HepG2 (cell line): ENCODE data around the gene SCAMP3. TPM values are rescaled to one million over a fixed set of nuclear protein-coding genes. Genes with fewer than 3 reads are reported as not detected.

Source experiments
- CBFB ChIP-seq: sonication (generic); formaldehyde crosslinking; IDR thresholded peaks from 2 replicates; pipeline ENCODE4 v1.4.0; 2020; ENCODE audit warnings: missing genetic modification reagents
- CEBPG ChIP-seq: IDR thresholded peaks from 2 replicates; pipeline ENCODE4 v1.6.1; 2016
- CHD4 ChIP-seq: fragments of 200-600 bp; sonication (generic); IDR thresholded peaks from 2 replicates; pipeline ENCODE4 v1.7.0; 2017; ENCODE audit warnings: mild to moderate bottlenecking, low read length, borderline replicate concordance
- ETS1 ChIP-seq: sonication (generic); formaldehyde crosslinking; IDR thresholded peaks from 2 replicates; pipeline ENCODE4 v1.4.0; 2020; ENCODE audit warnings: missing genetic modification reagents
- HDAC2 ChIP-seq: sonication (generic); formaldehyde crosslinking; IDR thresholded peaks from 2 replicates; pipeline ENCODE4 v1.4.0; 2020; ENCODE audit warnings: missing genetic modification reagents
- HHEX ChIP-seq: IDR thresholded peaks from 2 replicates; pipeline ENCODE4 v1.6.1; 2016; ENCODE audit warnings: control low read depth
- HOMEZ ChIP-seq: IDR thresholded peaks from 2 replicates; pipeline ENCODE4 v1.6.1; 2016; ENCODE audit warnings: low read depth
- MAZ ChIP-seq, 2 experiments: sonication (generic) in 1 of 2; formaldehyde crosslinking in 1 of 2; IDR thresholded peaks; 2 replicates each; pipeline versions ENCODE4 v1.5.0 to v1.6.1; 2012 to 2020; ENCODE audit warnings: low read depth in 2 of 2, mild to moderate bottlenecking in 2 of 2, borderline replicate concordance in 1 of 2, improper control_type of control experiment in 1 of 2, low read length in 1 of 2, missing genetic modification reagents in 1 of 2, moderate library complexity in 1 of 2
- MEIS1 ChIP-seq: sonication (generic); formaldehyde crosslinking; IDR thresholded peaks from 2 replicates; pipeline ENCODE4 v1.9.0; 2021; ENCODE audit warnings: mild to moderate bottlenecking, missing genetic modification reagents, moderate library complexity, borderline replicate concordance
- MIXL1 ChIP-seq: IDR thresholded peaks from 2 replicates; pipeline ENCODE4 v1.6.1; 2016
- NFKB2 ChIP-seq: sonication (generic); formaldehyde crosslinking; IDR thresholded peaks from 2 replicates; pipeline ENCODE4 v1.4.0; 2020; ENCODE audit warnings: missing genetic modification reagents, borderline replicate concordance
- SMARCC2 ChIP-seq: fragments of 450-650 bp; IDR thresholded peaks from 2 replicates; pipeline ENCODE4 v1.6.1; 2017; ENCODE audit warnings: antibody characterized with exemption, mild to moderate bottlenecking
- SP4 ChIP-seq: sonication (generic); formaldehyde crosslinking; IDR thresholded peaks from 2 replicates; pipeline ENCODE4 v1.8.1; 2023; ENCODE audit warnings: mild to moderate bottlenecking, missing genetic modification reagents
- XRCC5 ChIP-seq: fragments of 200-400 bp; formaldehyde crosslinking; optimal IDR thresholded peaks from 2 replicates; pipeline ENCODE3; 2017; ENCODE audit warnings: mild to moderate bottlenecking, low read length
- ZHX2 ChIP-seq, 2 experiments: sonication (generic) in 1 of 2; formaldehyde crosslinking in 1 of 2; IDR thresholded peaks; 2 replicates each; pipeline versions ENCODE4 v1.6.1 to v1.9.0; 2014 to 2022; ENCODE audit warnings: antibody characterized with exemption in 1 of 2, borderline replicate concordance in 1 of 2, inconsistent platforms in 1 of 2, low read depth in 1 of 2, missing genetic modification reagents in 1 of 2
- ZNF225 ChIP-seq: sonication (generic); formaldehyde crosslinking; IDR thresholded peaks from 2 replicates; pipeline ENCODE4 v1.4.0; 2020; ENCODE audit warnings: mild to moderate bottlenecking, missing genetic modification reagents
- ZNF253 ChIP-seq: sonication (generic); formaldehyde crosslinking; IDR thresholded peaks from 2 replicates; pipeline ENCODE4 v1.8.0; 2022; ENCODE audit warnings: mild to moderate bottlenecking, missing genetic modification reagents, borderline replicate concordance
- ZNF33A ChIP-seq: sonication (generic); formaldehyde crosslinking; IDR thresholded peaks from 2 replicates; pipeline ENCODE4 v1.5.1; 2020; ENCODE audit warnings: missing genetic modification reagents, mild to moderate bottlenecking, moderate library complexity, borderline replicate concordance
- ZNF501 ChIP-seq: sonication (generic); formaldehyde crosslinking; IDR thresholded peaks from 2 replicates; pipeline ENCODE4 v1.5.1; 2020; ENCODE audit warnings: mild to moderate bottlenecking, moderate library complexity, missing genetic modification reagents
- ZNF512 ChIP-seq: sonication (generic); formaldehyde crosslinking; IDR thresholded peaks from 2 replicates; pipeline ENCODE4 v1.4.0; 2020; ENCODE audit warnings: mild to moderate bottlenecking, missing genetic modification reagents
- ZNF589 ChIP-seq: sonication (generic); formaldehyde crosslinking; conservative IDR thresholded peaks from 2 replicates; pipeline ENCODE4 v1.8.0; 2022; ENCODE audit warnings: mild to moderate bottlenecking, moderate library complexity, missing genetic modification reagents
- polyA plus RNA-seq, 8 experiments: library from polyadenylated mRNA; depleted of rRNA in 3 of 8; stranded (reverse) in 7 of 8; unstranded in 1 of 8; fragments of >200 nt; fragmentation: Illumina TruSeq in 4 of 8; extraction: Trizol in 4 of 8; gene quantifications; 2 replicates each; pipeline versions ENCODE4 v1.2.1 to v1.2.3, GENCODE V29; 2011 to 2016; ENCODE audit warnings: low read depth in 4 of 8, missing spikeins in 1 of 8, mixed read lengths in 1 of 8; ENCODE audit not compliant: insufficient read depth in 1 of 8
- total RNA-seq, 5 experiments: library from RNA; depleted of rRNA; stranded (reverse); fragments of >200 nt; fragmentation: Illumina TruSeq; extraction: Trizol; gene quantifications; 2 replicates each; pipeline ENCODE4 v1.2.3, GENCODE V29; 2016; ENCODE audit warnings: low read depth in 1 of 5

SCAMP3 gene
- total and polyA plus RNA-seq, 2 of the 13 experiments (the other 11 are each of a cell fraction or from before 2014, with no cell fraction given): 46.8 to 83.3 TPM

- TF ChIP-seq ZHX2 (IDR thresholded peaks at IDR 0.05; ENCODE audit: low read depth) (no peak), ZHX2 (CRISPR knock-in tag; IDR thresholded peaks at IDR 0.05; ENCODE audit: borderline replicate concordance) (no peak), SMARCC2 (no peak), CBFB (CRISPR knock-in tag) (no peak), NFKB2 (CRISPR knock-in tag) (no peak), ETS1 (CRISPR knock-in tag) (no peak), ZNF501 (CRISPR knock-in tag) (peak; percentile 66), HHEX (no peak), ZNF253 (CRISPR knock-in tag) (no peak), HDAC2 (CRISPR knock-in tag) (no peak), ZNF589 (CRISPR knock-in tag) (no peak; the same call in 1 of the 2 replicates), CEBPG (no peak), ZNF33A (CRISPR knock-in tag) (0 out of 2 replicates have a peak, but pooled peaks have one; percentile 13), MEIS1 (CRISPR knock-in tag) (peak; percentile 77), ZNF512 (CRISPR knock-in tag) (no peak), ZNF225 (CRISPR knock-in tag) (no peak), HOMEZ (CRISPR knock-in tag) (no peak), SP4 (CRISPR knock-in tag) (no peak), XRCC5 (no peak), MAZ (IDR thresholded peaks at IDR 0.05; ENCODE audit: borderline replicate concordance, low read depth, low read length) (no peak), MAZ (CRISPR knock-in tag; IDR thresholded peaks at IDR 0.05; ENCODE audit: low read depth) (no peak), CHD4 (no peak), MIXL1 (CRISPR knock-in tag) (no peak)
Measured at GRCh38 chr1:155226910-155227260, 35.3 kb downstream of the SCAMP3 start (continued).
